HuH-7 (cell line): ENCODE data around the gene ENTR1.

Source experiments
- DNase-seq: peaks from one replicate; pipeline ENCODE4 v3.0.0; 2011; ENCODE audit warnings: low spot score

Gene ENTR1

GRCh38 chr9:136410500-136411287 is at the start of gene ENTR1, which contains the start of gene PMPCA:
TSS of gene ENTR1 (minus strand) at chr9:136410614. CDS start at chr9:136410397, 217 bp downstream.
TSS of gene PMPCA (plus strand) at chr9:136410658. CDS start at chr9:136410669, 11 bp downstream.
- DNase-seq = peak; percentile 99

- no peak for DNase-seq
These were observed 49.0 kb upstream of the ENTR1 start for GRCh38 chr9:136459425-136459824.

- DNase-seq = no peak
These were observed 46.9 kb upstream of the ENTR1 start for GRCh38 chr9:136457326-136457725.

- no peak for DNase-seq
These were observed 45.8 kb upstream of the ENTR1 start for GRCh38 chr9:136456258-136456657.

GRCh38 chr9:136455043-136456002 is 44.9 kb upstream of the ENTR1 start:
- DNase-seq = no peak

- no peak for DNase-seq
These were observed 43.8 kb upstream of the ENTR1 start for GRCh38 chr9:136454026-136454796.

GRCh38 chr9:136453326-136453725 is 42.9 kb upstream of the ENTR1 start:
- DNase-seq = no peak

GRCh38 chr9:136451221-136451877 is 40.9 kb upstream of the ENTR1 start:
- no peak for DNase-seq

- no peak for DNase-seq
These were observed 38.2 kb upstream of the ENTR1 start for GRCh38 chr9:136448655-136449054.

GRCh38 chr9:136447173-136447778 is 36.9 kb upstream of the ENTR1 start:
- DNase-seq = no peak

- no peak for DNase-seq
These were observed 35.4 kb upstream of the ENTR1 start for GRCh38 chr9:136445799-136446198.

GRCh38 chr9:136444102-136444501 is 33.7 kb upstream of the ENTR1 start:
- DNase-seq = no peak

GRCh38 chr9:136443687-136444086 is 33.3 kb upstream of the ENTR1 start:
- no peak for DNase-seq

GRCh38 chr9:136443087-136443486 is 32.7 kb upstream of the ENTR1 start:
- no peak for DNase-seq

- DNase-seq = no peak
These were observed 31.9 kb upstream of the ENTR1 start for GRCh38 chr9:136442265-136442664.

- no peak for DNase-seq
These were observed 31.3 kb upstream of the ENTR1 start for GRCh38 chr9:136441681-136442245.

GRCh38 chr9:136441191-136441680 is 30.8 kb upstream of the ENTR1 start:
- DNase-seq = no peak

GRCh38 chr9:136439481-136440408 is 29.3 kb upstream of the ENTR1 start, which contains the start of gene INPP5E:
TSS of gene INPP5E (minus strand) at chr9:136439845. CDS start at chr9:136439419, 426 bp downstream.
- peak; percentile 97 for DNase-seq
